GM12892 (cell line): ENCODE results near the gene MRPL32.

Experiments
- POLR2A ChIP-seq: IDR thresholded peaks from 2 replicates; pipeline ENCODE4 v1.6.1; 2011; ENCODE audit warnings: low read depth, low read length, control low read depth
- POLR2AphosphoS5 ChIP-seq: IDR thresholded peaks from 2 replicates; pipeline ENCODE4 v1.6.1; 2011; ENCODE audit warnings: low read depth, low read length, control low read depth
- TAF1 ChIP-seq: IDR thresholded peaks from 2 replicates; pipeline ENCODE4 v1.6.1; 2011; ENCODE audit warnings: low read depth, mild to moderate bottlenecking, control low read depth, low read length, borderline replicate concordance

GRCh38 chr7:42961170-42961569, 29.0 kb downstream of the MRPL32 start:
- no peak for TF ChIP-seq POLR2A
- TF ChIP-seq TAF1: no peak
- no peak for TF ChIP-seq POLR2AphosphoS5
